Psoas muscle (tissue), 8 donors: Measurements from ENCODE around the gene HOXB2. TPM values are rescaled to one million over a fixed set of nuclear protein-coding genes. Genes with fewer than 3 reads are reported as not detected.
A peak's percentile ranks its signal among the peaks of the same experiment; 100 is the strongest.

Experiments used
- ATAC-seq, 4 donors: fragments of 200-7000 bp; cut with Tn5 transposase; one replicate each; pipeline ENCODE4 v1.9.1; 2020; ENCODE audit warnings: moderate library complexity in 3 of 4, mild to moderate bottlenecking in 2 of 4
- DNase-seq, 2 donors: peaks; one replicate each; pipeline ENCODE4 v3.0.0-alpha.2; 2020
- H3K27ac ChIP-seq: fragments of 200-600 bp; one replicate; pipeline ENCODE4 v1.8.0; 2022
- H3K27me3 ChIP-seq, 3 donors: fragments of 200-600 bp in 1 of 3; one replicate each; pipeline versions ENCODE4 v1.6.1 to v1.8.0; 2013 to 2022; ENCODE audit warnings: low read length in 2 of 3, mild to moderate bottlenecking in 2 of 3, moderate library complexity in 1 of 3; ENCODE audit not compliant: insufficient read depth in 3 of 3
- H3K36me3 ChIP-seq, 2 donors: fragments of 200-600 bp in 1 of 2; one replicate each; pipeline versions ENCODE4 v1.6.1 to v1.8.0; 2013 to 2022; ENCODE audit warnings: low read depth in 1 of 2, mild to moderate bottlenecking in 1 of 2, moderate library complexity in 1 of 2; ENCODE audit not compliant: insufficient read depth in 1 of 2
- H3K4me1 ChIP-seq: fragments of 200-600 bp; one replicate; pipeline ENCODE4 v1.8.0; 2022
- H3K4me3 ChIP-seq: fragments of 200-600 bp; one replicate; pipeline ENCODE4 v1.8.0; 2022; ENCODE audit warnings: mild to moderate bottlenecking
- H3K9me3 ChIP-seq: fragments of 200-600 bp; one replicate; pipeline ENCODE4 v1.8.0; 2022
- WGBS, 3 donors: extraction: QIAGEN DNeasy Blood & Tissue Kit; methylation state at CpG; one replicate each; pipeline versions ENCODE4 v1.1.6 to v1.1.7; 2013; 5-methylcytosine and 5-hydroxymethylcytosine counted together
- intact Hi-C, 2 donors: fragments of 100-400 bp; cut with DNase I; formaldehyde crosslinking; loops; one replicate each; pipeline versions ENCODE4 v1.11.0 to v1.14.2; 2022
- polyA plus RNA-seq, 3 donors: library from polyadenylated mRNA; stranded (reverse); fragments of 200-250 nt; gene quantifications; one replicate each; pipeline ENCODE4 v1.2.3, GENCODE V29; 2013
- total RNA-seq, 4 donors: library from RNA; stranded (reverse); fragmentation: NEBNext Ultra II Directional in 2 of 4; extraction: Animal tissue kit (Norgen Biotek cat#: 25700) in 2 of 4; gene quantifications; one replicate each; pipeline versions ENCODE4 v1.2.1 to v1.2.4, GENCODE V29; 2021 to 2023
- TF ChIP-seq, protein P1 (sequence below): fragments of 200-600 bp; IDR thresholded peaks from one replicate; pipeline ENCODE4 v1.8.0; 2022; ENCODE audit warnings: antibody characterized with exemption
- donor health status: healthy with polysubstance abuse.
- donor health status: DM: no; HTN: no; CAD: no; lungs with moderate emphysema.
- donor health status: Bipolar disorder and iron deficiency.
- donor health status: healthy.
- donor health status: DM: yes; HTN: yes; CAD: no.
- donor health status: DM: no; HTN: no; CAD: no.
- donor health status: DM: no; HTN: no; CAD: no.
- donor health status: DM: yes; HTN: yes; CAD: no.

HOXB2 gene
- total and polyA plus RNA-seq, 7 donors, result 3.1 to 12.9 (median 5.0) TPM

DNA sequence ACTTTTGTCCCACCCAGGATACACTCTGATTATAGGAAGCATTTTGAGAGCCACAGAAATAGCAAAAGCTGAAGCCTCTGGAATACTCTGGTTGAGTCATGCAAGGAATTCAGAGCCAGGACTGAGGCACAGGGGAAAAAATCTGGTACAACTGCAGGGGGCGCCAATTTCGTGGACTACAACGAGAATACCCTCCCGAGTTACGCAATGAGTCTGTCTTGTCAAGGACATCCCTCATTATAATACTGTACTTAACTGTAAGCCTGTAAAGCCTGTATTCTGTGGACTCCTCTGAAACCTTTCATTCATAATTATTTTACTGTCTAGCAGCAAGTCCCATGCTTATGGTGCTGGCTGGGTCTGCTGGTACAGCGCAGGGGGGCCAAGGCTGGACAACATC lies 21.9 kb downstream of the HOXB2 start:
- ATAC-seq (no peak), DNase-seq (no peak)
- no peak overlapping the region for H3K4me3 ChIP-seq
- TF ChIP-seq, protein P1, sequence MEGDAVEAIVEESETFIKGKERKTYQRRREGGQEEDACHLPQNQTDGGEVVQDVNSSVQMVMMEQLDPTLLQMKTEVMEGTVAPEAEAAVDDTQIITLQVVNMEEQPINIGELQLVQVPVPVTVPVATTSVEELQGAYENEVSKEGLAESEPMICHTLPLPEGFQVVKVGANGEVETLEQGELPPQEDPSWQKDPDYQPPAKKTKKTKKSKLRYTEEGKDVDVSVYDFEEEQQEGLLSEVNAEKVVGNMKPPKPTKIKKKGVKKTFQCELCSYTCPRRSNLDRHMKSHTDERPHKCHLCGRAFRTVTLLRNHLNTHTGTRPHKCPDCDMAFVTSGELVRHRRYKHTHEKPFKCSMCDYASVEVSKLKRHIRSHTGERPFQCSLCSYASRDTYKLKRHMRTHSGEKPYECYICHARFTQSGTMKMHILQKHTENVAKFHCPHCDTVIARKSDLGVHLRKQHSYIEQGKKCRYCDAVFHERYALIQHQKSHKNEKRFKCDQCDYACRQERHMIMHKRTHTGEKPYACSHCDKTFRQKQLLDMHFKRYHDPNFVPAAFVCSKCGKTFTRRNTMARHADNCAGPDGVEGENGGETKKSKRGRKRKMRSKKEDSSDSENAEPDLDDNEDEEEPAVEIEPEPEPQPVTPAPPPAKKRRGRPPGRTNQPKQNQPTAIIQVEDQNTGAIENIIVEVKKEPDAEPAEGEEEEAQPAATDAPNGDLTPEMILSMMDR, result no peak
- H3K9me3 ChIP-seq, result no peaks in the 10 kb centered on the region
- intact Hi-C loops, result no loop called here
- H3K27me3 ChIP-seq, result peaks cover 0 to 25% (median 2%) of the 10 kb centered on the region in 3 donors
- H3K27ac ChIP-seq, result no peak overlapping the region
- 56 to 72% (median 64%) methylated on average over 6 of the region's 6 CpGs for WGBS, 3 donors
- H3K4me1 ChIP-seq, result no peaks in the 10 kb centered on the region
- no peaks in the 10 kb centered on the region for H3K36me3 ChIP-seq

DNA sequence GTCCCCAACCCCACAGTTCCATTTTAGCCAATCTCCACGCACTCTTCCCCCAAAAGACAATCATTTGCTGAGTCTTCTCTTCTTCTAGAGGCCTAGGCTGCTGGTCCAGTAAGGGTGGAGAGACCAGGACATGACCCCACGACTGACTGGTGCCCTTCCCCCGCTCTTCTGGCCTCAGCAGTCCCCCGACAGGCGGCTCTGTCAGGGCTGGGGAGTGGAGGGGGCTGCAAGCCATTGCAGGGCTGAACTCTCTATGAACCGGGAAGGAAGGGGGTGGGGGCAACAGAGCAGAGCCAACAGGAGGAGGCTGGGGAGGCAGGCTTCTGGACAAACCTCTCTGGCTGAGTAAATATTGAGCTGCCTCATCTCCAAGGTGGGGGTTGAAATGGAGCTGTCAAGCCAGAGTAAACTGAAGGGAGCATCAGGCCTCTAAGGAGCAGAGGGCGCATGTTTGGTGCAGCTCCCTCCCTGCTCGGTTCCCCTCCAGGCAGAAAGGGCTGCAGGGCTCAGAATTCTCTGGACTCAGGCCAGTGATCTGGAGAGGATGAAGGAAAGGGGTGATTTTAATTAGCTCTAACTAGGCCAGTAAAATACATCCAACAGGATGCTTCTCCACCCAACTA lies 22.8 kb downstream of the HOXB2 start:
- Histone ChIP-seq H3K4me3 (no peak overlapping the region), H3K9me3 (no peaks in the 10 kb centered on the region), H3K27ac (no peak overlapping the region), H3K36me3 (no peaks in the 10 kb centered on the region), H3K4me1 (no peaks in the 10 kb centered on the region), H3K27me3 (peaks cover 0 to 17% (median 0%) of the 10 kb centered on the region in 3 donors)
- peak in 1 of 2 donors; percentile 52 for DNase-seq
- WGBS, 3 donors, result 43 to 48% (median 43%) methylated on average over 8 of the region's 8 CpGs
- TF ChIP-seq, protein P1, result no peak
- intact Hi-C loops, result no loop called here
- ATAC-seq, result no peak

DNA sequence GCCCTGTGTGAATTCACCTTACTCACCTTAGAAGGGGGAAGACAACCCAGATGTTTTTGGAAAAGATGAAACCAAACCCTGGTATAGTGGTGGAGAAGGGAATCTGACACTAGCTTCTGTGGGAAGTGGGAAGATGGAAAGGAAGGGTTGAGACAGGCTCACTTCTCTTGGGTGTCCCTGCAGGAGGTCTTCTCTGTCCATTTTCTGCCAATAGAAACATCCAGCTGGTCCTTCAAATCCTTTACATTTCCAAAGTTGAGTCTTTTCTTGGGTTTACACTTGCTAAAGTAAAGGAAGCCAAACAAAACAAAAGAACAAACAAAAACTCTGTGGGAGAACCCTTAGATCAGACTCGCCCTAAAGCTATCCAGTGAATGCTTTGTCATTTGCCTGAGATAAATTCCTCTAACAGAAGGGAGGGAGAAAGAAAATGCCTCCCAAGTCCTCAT lies 24.3 kb downstream of the HOXB2 start:
- Histone ChIP-seq H3K36me3 (no peaks in the 10 kb centered on the region), H3K27me3 (peaks cover 0 to 5% (median 0%) of the 10 kb centered on the region in 3 donors), H3K4me1 (no peaks in the 10 kb centered on the region), H3K4me3 (no peak overlapping the region), H3K27ac (no peak overlapping the region), H3K9me3 (no peaks in the 10 kb centered on the region)
- no peak for DNase-seq
- intact Hi-C loops, result no loop called here
- ATAC-seq, result no peak
- TF ChIP-seq, protein P1, result no peak
- WGBS, 3 donors, result 87 to 96% (median 90%) methylated on average over 1 of the region's 1 CpG

DNA sequence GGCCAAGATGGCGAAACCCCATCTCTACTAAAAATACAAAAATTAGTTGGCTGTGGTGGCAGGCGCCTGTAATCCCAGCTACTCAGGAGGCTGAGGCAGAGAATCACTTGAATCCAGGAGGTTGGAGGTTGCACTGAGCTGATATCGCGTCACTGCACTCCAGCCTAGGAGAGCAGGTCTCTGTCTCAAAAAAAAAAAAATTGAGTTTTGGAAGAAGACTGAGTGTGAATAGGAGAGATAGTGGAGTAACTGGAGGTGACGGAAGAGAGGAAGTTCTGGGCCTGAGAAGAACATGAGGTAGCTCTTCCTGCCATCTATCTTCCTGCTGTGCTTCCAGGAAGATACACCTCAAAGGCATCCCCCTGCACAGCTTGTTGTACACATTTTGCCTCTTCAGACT lies 25.5 kb downstream of the HOXB2 start:
- Histone ChIP-seq H3K4me3 (no peak overlapping the region), H3K4me1 (no peaks in the 10 kb centered on the region), H3K27ac (no peak overlapping the region), H3K36me3 (no peaks in the 10 kb centered on the region), H3K9me3 (no peaks in the 10 kb centered on the region), H3K27me3 (peaks cover 0 to 14% (median 0%) of the 10 kb centered on the region in 3 donors)
- TF ChIP-seq, protein P1, result no peak
- ATAC-seq, result no peak
- intact Hi-C loops, result no loop called here
- no peak for DNase-seq
- WGBS, 3 donors, result 76 to 96% (median 86%) methylated on average over 5 of the region's 5 CpGs

DNA sequence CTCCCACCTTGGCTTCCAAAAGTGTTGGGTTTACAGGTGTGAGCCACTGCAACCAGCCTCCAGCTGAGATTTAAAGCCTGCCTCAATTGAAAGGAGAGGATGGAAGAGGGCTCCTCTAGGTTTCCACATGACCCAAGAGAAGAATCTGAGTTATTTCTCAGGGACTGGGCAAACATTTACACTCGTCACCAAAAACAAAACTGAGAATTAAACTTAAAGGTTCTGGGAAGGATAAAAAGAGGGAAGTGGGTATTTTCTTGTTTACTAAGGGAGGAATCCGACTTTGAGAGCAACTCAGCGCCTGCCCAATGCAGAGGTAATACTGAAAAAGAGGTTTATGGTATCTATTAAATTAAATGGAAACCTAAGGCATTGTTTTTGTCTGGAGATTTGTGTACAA lies 27.4 kb downstream of the HOXB2 start:
- DNase-seq (no peak), ATAC-seq (no peak)
- WGBS, 3 donors, result 40 to 45% (median 42%) methylated on average over 3 of the region's 3 CpGs
- Histone ChIP-seq H3K4me1 (no peaks in the 10 kb centered on the region), H3K9me3 (no peaks in the 10 kb centered on the region), H3K27me3 (peaks cover 0 to 25% (median 5%) of the 10 kb centered on the region in 3 donors), H3K36me3 (no peaks in the 10 kb centered on the region), H3K27ac (no peak overlapping the region), H3K4me3 (no peak overlapping the region)
- intact Hi-C loops, result no loop called here
- TF ChIP-seq, protein P1, result no peak
